Lung (tissue), 12 donors: ENCODE data around the gene TMEM80. TPM values are rescaled to one million over a fixed set of nuclear protein-coding genes. Genes with fewer than 3 reads are reported as not detected.
A peak's percentile ranks its signal among the peaks of the same experiment; 100 is the strongest.

Experiments
- ATAC-seq: fragments of 200-7000 bp; cut with Tn5 transposase; one replicate; pipeline ENCODE4 v1.9.1; 2020; ENCODE audit warnings: moderate number of reproducible peaks; ENCODE audit not compliant: insufficient read depth, low FRiP score
- DNase-seq, 3 donors: peaks; one replicate each; pipeline ENCODE4 v3.0.0-alpha.2; 2013 to 2017
- H3K27ac ChIP-seq, 2 donors: one replicate each; pipeline ENCODE4 v1.5.1; 2013; ENCODE audit warnings: mild to moderate bottlenecking in 2 of 2, moderate library complexity in 2 of 2, control low read depth in 1 of 2, inconsistent platforms in 1 of 2, low read depth in 1 of 2, low read length in 1 of 2
- H3K27me3 ChIP-seq, 3 donors: one replicate each; pipeline ENCODE4 v1.5.1; 2013; ENCODE audit warnings: low read length in 2 of 3; ENCODE audit not compliant: control insufficient read depth in 3 of 3, insufficient read depth in 3 of 3
- H3K36me3 ChIP-seq, 4 donors: one replicate each; pipeline ENCODE4 v1.5.1; 2013; ENCODE audit warnings: low read length in 4 of 4, mild to moderate bottlenecking in 1 of 4, moderate library complexity in 1 of 4; ENCODE audit not compliant: control insufficient read depth in 4 of 4, insufficient read depth in 4 of 4
- H3K4me1 ChIP-seq, 5 donors: one replicate each; pipeline ENCODE4 v1.5.1; 2013; ENCODE audit warnings: low read length in 5 of 5, mild to moderate bottlenecking in 2 of 5, moderate library complexity in 1 of 5; ENCODE audit not compliant: control insufficient read depth in 5 of 5, insufficient read depth in 5 of 5
- H3K4me3 ChIP-seq: one replicate; pipeline ENCODE4 v1.5.1; 2013; ENCODE audit warnings: mild to moderate bottlenecking, control low read depth, moderate library complexity
- H3K9ac ChIP-seq, 2 donors: one replicate each; pipeline ENCODE4 v1.5.1; 2013; ENCODE audit warnings: low read length in 2 of 2, control low read depth in 1 of 2; ENCODE audit not compliant: insufficient read depth in 1 of 2
- H3K9me3 ChIP-seq, 4 donors: one replicate each; pipeline ENCODE4 v1.5.1; 2013; ENCODE audit warnings: low read length in 3 of 4, mild to moderate bottlenecking in 1 of 4, moderate library complexity in 1 of 4; ENCODE audit not compliant: control insufficient read depth in 4 of 4, insufficient read depth in 3 of 4
- CTCF ChIP-seq: IDR thresholded peaks from 2 replicates; pipeline ENCODE4 v1.5.1; 2012; ENCODE audit warnings: mild to moderate bottlenecking; ENCODE audit errors: control extremely low read depth, extremely low read depth
- WGBS, 2 donors: extraction: QIAGEN DNeasy Blood & Tissue Kit; methylation state at CpG; one replicate each; pipeline ENCODE4 v1.1.7; 2013; 5-methylcytosine and 5-hydroxymethylcytosine counted together
- polyA plus RNA-seq, 2 donors: library from polyadenylated mRNA; stranded (reverse); fragments of 200-250 nt; gene quantifications; one replicate each; pipeline ENCODE4 v1.2.1, GENCODE V29; 2013
- total RNA-seq, 2 donors: library from RNA; depleted of rRNA in 1 of 2; stranded (reverse); fragments of >200 nt in 1 of 2; gene quantifications; one replicate each; pipeline ENCODE4 v1.2.1, GENCODE V29; 2014 to 2021
- donor health status: control.
- donor health status: control.
- donor health status: Bipolar disorder and iron deficiency.
- donor health status: healthy.
- donor health status: DM: yes; HTN: yes; CAD: no.

Gene TMEM80
- total and polyA plus RNA-seq, 4 donors, result 10.3 to 28.1 (median 18.5) TPM

GRCh38 chr11:722346-722811 lies 26.8 kb downstream of the TMEM80 start:
- Histone ChIP-seq H3K27me3 (peaks cover 0 to 26% (median 20%) of the 10 kb centered on the region in 3 donors), H3K27ac (no peak overlapping the region), H3K9ac (no peak overlapping the region), H3K36me3 (peaks cover 0 to 20% (median 0%) of the 10 kb centered on the region in 4 donors), H3K9me3 (no peaks in the 10 kb centered on the region), H3K4me1 (peaks cover 0 to 7% (median 0%) of the 10 kb centered on the region in 5 donors), H3K4me3 (no peak overlapping the region)
- no peak for TF ChIP-seq CTCF
- DNase-seq (no peak), ATAC-seq (no peak)
- 73 to 79% methylated on average over 13 to 20 of the region's 20 CpGs for WGBS, 2 donors

- no peak overlapping the region for H3K27ac ChIP-seq
- H3K27me3 ChIP-seq, result peaks cover 0 to 26% (median 20%) of the 10 kb centered on the region in 3 donors
- no peaks in the 10 kb centered on the region for H3K9me3 ChIP-seq
- H3K4me3 ChIP-seq, result no peak overlapping the region
- ATAC-seq (no peak), DNase-seq (no peak)
- H3K36me3 ChIP-seq, result peaks cover 0 to 20% (median 0%) of the 10 kb centered on the region in 4 donors
- H3K9ac ChIP-seq, result no peak overlapping the region
- 51 to 53% methylated on average over 8 of the region's 8 CpGs for WGBS, 2 donors
- TF ChIP-seq CTCF, result peak; percentile 36
- H3K4me1 ChIP-seq, result peaks cover 0 to 12% (median 0%) of the 10 kb centered on the region in 5 donors
Measured at GRCh38 chr11:723120-723883, 27.7 kb downstream of the TMEM80 start.

DNA sequence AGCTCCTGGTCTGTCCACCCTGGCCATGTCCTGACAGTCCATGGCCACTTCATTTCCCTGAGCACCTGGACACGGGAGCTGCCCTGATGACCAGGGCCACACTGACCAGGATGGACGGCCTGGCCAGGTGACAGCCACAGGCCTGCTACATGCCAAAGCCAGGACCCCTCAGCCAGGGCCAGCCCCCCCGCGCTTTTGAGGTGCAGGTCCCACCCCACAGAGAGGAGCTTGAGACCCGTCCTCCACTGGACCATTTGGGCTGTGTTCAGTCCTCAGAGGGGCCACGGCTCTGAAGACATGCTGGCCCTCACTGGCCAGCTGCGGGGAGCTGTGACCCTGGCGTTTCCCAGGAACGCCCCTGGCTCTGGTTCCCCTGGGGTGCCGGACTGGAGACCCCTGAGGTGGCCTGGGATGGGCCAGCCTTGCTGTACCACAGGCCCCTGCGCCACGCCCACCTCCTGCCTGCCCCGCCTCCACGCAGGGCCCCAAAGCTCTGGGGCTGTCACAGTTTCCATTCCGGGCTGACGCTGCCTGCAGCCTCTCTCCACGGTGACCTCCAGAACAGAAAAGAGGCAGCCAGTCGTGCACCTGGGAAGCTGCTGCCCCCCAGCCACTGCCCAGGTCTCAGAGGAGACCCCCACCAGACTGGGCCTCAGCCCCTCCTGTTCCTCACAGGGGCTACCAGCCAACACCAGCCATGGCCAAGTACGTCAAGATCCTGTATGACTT lies 28.6 kb downstream of the TMEM80 start:
- no peak overlapping the region for H3K4me3 ChIP-seq
- peaks cover 0 to 12% (median 0%) of the 10 kb centered on the region in 5 donors for H3K4me1 ChIP-seq
- H3K9ac ChIP-seq, result no peak overlapping the region
- no peak overlapping the region for H3K27ac ChIP-seq
- DNase-seq, result no peak
- no peaks in the 10 kb centered on the region for H3K9me3 ChIP-seq
- TF ChIP-seq CTCF, result no peak
- peaks cover 0 to 20% (median 0%) of the 10 kb centered on the region in 4 donors for H3K36me3 ChIP-seq
- ATAC-seq, result no peak
- 72 to 82% methylated on average over 17 to 19 of the region's 19 CpGs for WGBS, 2 donors
- H3K27me3 ChIP-seq, result peaks cover 0 to 26% (median 18%) of the 10 kb centered on the region in 3 donors
